ENCODE measurements around the gene HOXD12.

The HOXD12 gene

GRCh38 chr2:176128172-176128981 lies 28.8 kb downstream of the HOXD12 start:
- Histone ChIP-seq H3K36me3 (ENCODE audit: insufficient read depth) (no peaks in the 10 kb centered on the region), H3K79me2 (ENCODE audit: insufficient read depth, low read depth) (no peaks in the 10 kb centered on the region), H3K27ac (no peak overlapping the region), H3K27me3 (ENCODE audit: insufficient read depth, low read depth) (no peaks in the 10 kb centered on the region), H3K4me3 (IDR thresholded peaks at IDR 0.05; ENCODE audit: insufficient read depth, low read depth, low read length) (no peak overlapping the region), H3K4me1 (ENCODE audit: low read depth, poor library complexity, severe bottlenecking) (no peaks in the 10 kb centered on the region), H4K20me1 (ENCODE audit: insufficient read depth) (no peaks in the 10 kb centered on the region), H3K4me2 (no peak overlapping the region), H2AFZ (ENCODE audit: low read depth) (no peak overlapping the region), H3K9ac (no peak overlapping the region)
- no peak for TF ChIP-seq CTCF (conservative IDR thresholded peaks at IDR 0.05; ENCODE audit: low read depth, low read length)

- no peak within 1 kb of the TSS for H3K27ac ChIP-seq
- no peak for TF ChIP-seq CTCF (conservative IDR thresholded peaks at IDR 0.05; ENCODE audit: low read depth, low read length)
- H3K27me3 ChIP-seq (ENCODE audit: insufficient read depth, low read depth): no peaks in the 10 kb centered on the region
- no peaks in the 10 kb centered on the region for H3K79me2 ChIP-seq (ENCODE audit: insufficient read depth, low read depth)
- no peak within 1 kb of the TSS for H3K9ac ChIP-seq
- H3K4me2 ChIP-seq: no peak within 1 kb of the TSS
- no peaks in the 10 kb centered on the region for H3K36me3 ChIP-seq (ENCODE audit: insufficient read depth)
- H3K4me1 ChIP-seq (ENCODE audit: low read depth, poor library complexity, severe bottlenecking): no peaks in the 10 kb centered on the region
- H4K20me1 ChIP-seq (ENCODE audit: insufficient read depth): no peaks in the 10 kb centered on the region
- H3K4me3 ChIP-seq (IDR thresholded peaks at IDR 0.05; ENCODE audit: insufficient read depth, low read depth, low read length): no peak within 1 kb of the TSS
- H2AFZ ChIP-seq (ENCODE audit: low read depth): no peak within 1 kb of the TSS
Observed at GRCh38 chr2:176128982-176129796, 29.6 kb downstream of the HOXD12 start, which contains the start of gene HOXD8. TSS of gene HOXD8 (plus strand) at chr2:176129705. CDS start at chr2:176130367, 662 bp downstream.

- no peak overlapping the region for H2AFZ ChIP-seq (ENCODE audit: low read depth)
- H4K20me1 ChIP-seq (ENCODE audit: insufficient read depth): no peaks in the 10 kb centered on the region
- TF ChIP-seq CTCF (conservative IDR thresholded peaks at IDR 0.05; ENCODE audit: low read depth, low read length): no peak
- H3K4me3 ChIP-seq (IDR thresholded peaks at IDR 0.05; ENCODE audit: insufficient read depth, low read depth, low read length): no peak overlapping the region
- no peak overlapping the region for H3K4me2 ChIP-seq
- H3K79me2 ChIP-seq (ENCODE audit: insufficient read depth, low read depth): no peaks in the 10 kb centered on the region
- no peak overlapping the region for H3K27ac ChIP-seq
- H3K4me1 ChIP-seq (ENCODE audit: low read depth, poor library complexity, severe bottlenecking): peaks cover 1% of the 10 kb centered on the region
- no peaks in the 10 kb centered on the region for H3K36me3 ChIP-seq (ENCODE audit: insufficient read depth)
- H3K9ac ChIP-seq: no peak overlapping the region
- H3K27me3 ChIP-seq (ENCODE audit: insufficient read depth, low read depth): no peaks in the 10 kb centered on the region
Observed at GRCh38 chr2:176129813-176130146, 30.2 kb downstream of the HOXD12 start.

- H3K4me2 ChIP-seq: no peak overlapping the region
- TF ChIP-seq CTCF (conservative IDR thresholded peaks at IDR 0.05; ENCODE audit: low read depth, low read length): no peak
- no peak overlapping the region for H3K9ac ChIP-seq
- H3K27ac ChIP-seq: no peak overlapping the region
- peaks cover 7% of the 10 kb centered on the region for H3K4me1 ChIP-seq (ENCODE audit: low read depth, poor library complexity, severe bottlenecking)
- H4K20me1 ChIP-seq (ENCODE audit: insufficient read depth): no peaks in the 10 kb centered on the region
- no peak overlapping the region for H2AFZ ChIP-seq (ENCODE audit: low read depth)
- H3K4me3 ChIP-seq (IDR thresholded peaks at IDR 0.05; ENCODE audit: insufficient read depth, low read depth, low read length): no peak overlapping the region
- H3K27me3 ChIP-seq (ENCODE audit: insufficient read depth, low read depth): no peaks in the 10 kb centered on the region
- no peaks in the 10 kb centered on the region for H3K79me2 ChIP-seq (ENCODE audit: insufficient read depth, low read depth)
- no peaks in the 10 kb centered on the region for H3K36me3 ChIP-seq (ENCODE audit: insufficient read depth)
Observed at GRCh38 chr2:176130147-176130956, 30.8 kb downstream of the HOXD12 start.
